Spleen (tissue), 7 donors: ENCODE measurements around the gene MAGI2.

Source experiments
- POLR2AphosphoS5 ChIP-seq, 3 donors: sonication (generic); formaldehyde crosslinking; IDR thresholded peaks; one replicate each; pipeline ENCODE4 v1.5.1; 2017; ENCODE audit warnings: antibody characterized with exemption in 3 of 3
- TF ChIP-seq, protein P1 (sequence below), 11 experiments: fragments of 200-600 bp in 7 of 11; fragments of 450-650 bp in 4 of 11; sonication (generic) in 4 of 11; IDR thresholded peaks in 8 of 11; conservative IDR thresholded peaks in 3 of 11; 1 replicate in 7 of 11; 2 replicates in 4 of 11; pipeline versions ENCODE4 v1.4.0 to v1.8.0; 2016 to 2021; ENCODE audit warnings: antibody characterized with exemption in 11 of 11, inconsistent platforms in 4 of 11, mild to moderate bottlenecking in 1 of 11
- donor health status: DM: no; HTN: no; CAD: no; lungs with moderate emphysema.
- donor health status: DM: no; HTN: no; CAD: no.
- donor health status: DM: no; HTN: no; CAD: no.

DNA sequence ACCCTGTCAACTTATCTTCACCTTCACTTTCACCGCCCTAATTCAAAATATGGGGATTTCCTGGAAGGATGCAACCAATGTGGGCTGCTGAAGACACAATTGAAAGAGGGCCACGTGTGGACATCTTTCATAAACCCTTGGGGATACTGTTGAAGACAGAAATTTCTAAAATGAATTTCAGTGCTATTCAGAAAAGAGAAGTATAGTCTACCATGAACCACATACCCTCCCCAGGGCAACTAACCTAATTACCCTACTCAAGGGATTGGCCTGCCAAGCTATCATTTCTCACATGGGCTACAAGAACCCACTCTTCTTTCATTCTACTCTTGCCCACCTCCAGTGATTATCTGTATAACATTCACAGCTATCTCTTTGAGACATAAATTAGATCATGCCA, 1428.9 kb downstream of the MAGI2 start:
- TF ChIP-seq, protein P1, sequence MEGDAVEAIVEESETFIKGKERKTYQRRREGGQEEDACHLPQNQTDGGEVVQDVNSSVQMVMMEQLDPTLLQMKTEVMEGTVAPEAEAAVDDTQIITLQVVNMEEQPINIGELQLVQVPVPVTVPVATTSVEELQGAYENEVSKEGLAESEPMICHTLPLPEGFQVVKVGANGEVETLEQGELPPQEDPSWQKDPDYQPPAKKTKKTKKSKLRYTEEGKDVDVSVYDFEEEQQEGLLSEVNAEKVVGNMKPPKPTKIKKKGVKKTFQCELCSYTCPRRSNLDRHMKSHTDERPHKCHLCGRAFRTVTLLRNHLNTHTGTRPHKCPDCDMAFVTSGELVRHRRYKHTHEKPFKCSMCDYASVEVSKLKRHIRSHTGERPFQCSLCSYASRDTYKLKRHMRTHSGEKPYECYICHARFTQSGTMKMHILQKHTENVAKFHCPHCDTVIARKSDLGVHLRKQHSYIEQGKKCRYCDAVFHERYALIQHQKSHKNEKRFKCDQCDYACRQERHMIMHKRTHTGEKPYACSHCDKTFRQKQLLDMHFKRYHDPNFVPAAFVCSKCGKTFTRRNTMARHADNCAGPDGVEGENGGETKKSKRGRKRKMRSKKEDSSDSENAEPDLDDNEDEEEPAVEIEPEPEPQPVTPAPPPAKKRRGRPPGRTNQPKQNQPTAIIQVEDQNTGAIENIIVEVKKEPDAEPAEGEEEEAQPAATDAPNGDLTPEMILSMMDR (IDR thresholded peaks at IDR 0.05 in 8 of 11, conservative IDR thresholded peaks at IDR 0.05 in 3 of 11) = no peak
- no peak for TF ChIP-seq POLR2AphosphoS5 (IDR thresholded peaks at IDR 0.05)
